ENCODE results near the gene PTEN.

- no peak for TF ChIP-seq CTCF (IDR thresholded peaks at IDR 0.05; ENCODE audit: low read depth, low read length)
- no peak for TF ChIP-seq EZH2phosphoT487 (IDR thresholded peaks at IDR 0.05; ENCODE audit: low read depth)
These were observed 97.9 kb downstream of the PTEN start for GRCh38 chr10:87961314-87961713.
